Kidney glomerular epithelial cell (primary cell): ENCODE results near the gene CETN1.

ENCODE experiments used
- DNase-seq: peaks from one replicate; lab custom pipeline; 2025; lab: John Stamatoyannopoulos, UW

Gene CETN1

GRCh38 chr18:577643-578375 lies 2.4 kb upstream of the CETN1 start:
- no peak for DNase-seq

DNA sequence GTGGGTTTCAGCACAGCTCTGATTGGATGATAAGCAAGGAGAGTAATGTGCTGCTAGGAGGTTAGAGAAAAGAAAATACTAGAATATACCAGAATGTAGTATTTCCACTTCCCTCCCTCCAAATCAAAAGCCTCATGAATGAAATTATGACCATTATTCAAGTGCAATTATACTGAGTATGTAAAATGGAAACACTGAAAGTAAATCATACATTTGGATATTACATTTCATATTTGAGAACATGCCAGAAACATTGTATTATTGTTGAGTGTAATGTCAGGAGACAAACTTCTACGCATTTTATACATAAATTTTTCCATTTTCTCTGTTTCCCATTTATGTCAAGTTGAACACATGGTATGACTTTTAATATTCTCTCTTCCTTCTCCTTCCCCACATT lies 942 bp upstream of the CETN1 start:
- DNase-seq, result no peak

- DNase-seq, result no peak
Observed at GRCh38 chr18:581096-581495, 916 bp downstream of the CETN1 start.

GRCh38 chr18:582465-582864 lies 2.3 kb downstream of the CETN1 start:
- no peak for DNase-seq

DNA sequence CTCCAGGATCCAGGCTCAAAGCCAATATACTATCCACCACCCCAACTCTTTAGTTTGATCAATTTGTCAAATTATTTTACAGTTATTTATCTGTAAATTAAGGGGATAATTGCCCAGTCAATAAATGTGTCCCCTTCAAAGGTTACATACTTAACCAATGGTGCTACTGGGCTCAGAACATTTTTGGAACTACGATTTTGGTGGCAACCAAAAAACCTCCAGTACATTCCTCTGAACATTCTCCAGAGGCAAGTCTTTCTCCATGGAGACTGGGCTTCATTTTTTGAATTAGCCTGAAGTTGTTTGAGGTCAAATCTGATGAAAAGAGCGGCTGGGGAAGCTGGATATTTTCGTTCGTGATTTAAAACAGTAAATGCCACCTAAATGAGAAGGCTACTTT lies 14.9 kb downstream of the CETN1 start:
- DNase-seq, result no peak

DNA sequence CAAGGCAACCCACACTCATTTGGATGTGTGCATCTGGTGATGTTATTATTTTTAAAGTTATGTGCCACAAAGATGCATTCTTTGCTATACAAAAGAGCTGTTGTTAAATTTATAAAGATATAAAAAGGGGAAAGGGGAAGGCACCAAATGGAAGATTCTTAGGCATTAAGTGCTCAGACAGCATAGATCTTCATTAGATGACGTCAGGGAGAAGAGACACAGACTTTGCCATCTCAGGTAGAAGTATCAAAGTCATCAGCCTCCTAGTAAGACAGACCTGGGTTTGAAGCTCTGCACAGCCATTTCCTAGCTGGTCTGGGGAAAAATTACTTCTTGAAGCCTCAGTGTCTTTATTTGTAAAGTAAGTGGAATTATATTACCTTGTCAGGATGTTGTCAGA lies 15.4 kb downstream of the CETN1 start:
- DNase-seq, result no peak

- DNase-seq, result no peak
Observed at GRCh38 chr18:596288-596881, 16.2 kb downstream of the CETN1 start.

DNA sequence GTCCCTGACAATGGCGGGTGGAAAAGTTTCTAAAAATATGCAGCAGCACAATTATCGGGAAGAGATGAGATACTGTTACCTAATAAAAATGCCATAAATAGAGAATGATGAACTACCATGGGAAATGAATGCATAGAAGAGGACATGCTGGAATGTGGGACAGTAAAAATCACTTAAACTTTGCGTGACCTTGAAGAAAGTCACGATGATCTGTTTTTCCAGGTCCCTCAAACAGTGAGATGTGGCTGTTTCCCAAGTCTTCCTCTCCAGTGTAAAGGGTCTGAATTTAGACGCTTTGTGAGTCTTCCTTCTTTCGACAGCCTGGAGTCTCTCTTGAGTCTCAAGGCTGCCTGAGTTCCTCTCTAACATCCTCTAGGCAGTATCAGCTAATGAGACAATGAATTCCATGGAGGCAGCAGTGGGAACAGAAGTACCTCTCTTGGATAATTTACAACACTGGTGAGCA lies 18.0 kb downstream of the CETN1 start:
- no peak for DNase-seq

- DNase-seq, result no peak
Observed at GRCh38 chr18:600107-600506, 19.9 kb downstream of the CETN1 start.

DNA sequence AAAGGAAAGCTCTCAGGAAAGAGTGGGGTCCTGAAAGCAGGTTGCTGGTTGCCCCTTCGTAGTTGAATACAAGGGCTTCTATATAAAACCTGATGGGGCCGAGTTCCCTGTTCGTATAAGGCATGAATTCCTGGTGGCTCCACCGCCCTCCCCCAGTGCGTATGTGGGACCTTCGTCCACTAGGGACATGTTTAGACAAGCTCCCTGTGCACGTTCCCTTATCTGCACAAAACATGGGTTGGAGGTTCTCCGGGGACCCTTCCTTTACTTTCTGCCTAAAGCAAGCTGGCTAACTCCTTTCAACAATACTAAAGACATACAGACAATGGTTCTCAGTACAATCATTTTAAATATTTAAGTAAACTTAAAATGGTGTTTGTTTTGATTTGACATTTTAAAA lies 24.6 kb downstream of the CETN1 start:
- no peak for DNase-seq

DNA sequence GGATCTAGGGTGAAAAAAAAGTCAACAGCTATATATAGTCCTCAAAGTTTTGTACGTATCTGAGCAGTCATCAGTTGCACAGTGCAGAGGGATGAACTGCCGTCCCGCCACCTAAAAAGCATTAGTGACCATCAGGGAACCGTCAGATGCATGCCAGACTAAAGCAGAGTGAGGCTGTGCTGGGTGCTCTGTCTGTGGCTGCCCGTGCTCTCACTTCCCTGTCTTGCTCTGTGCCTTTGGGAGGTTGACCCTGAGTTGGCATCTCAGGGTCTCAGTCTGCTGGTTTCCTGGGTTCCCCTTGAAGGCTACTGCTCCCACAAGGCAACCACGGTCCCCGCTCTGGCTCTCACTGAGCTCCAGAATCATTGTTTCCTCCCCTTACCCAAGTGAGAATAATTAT lies 27.8 kb downstream of the CETN1 start:
- DNase-seq, result no peak

DNA sequence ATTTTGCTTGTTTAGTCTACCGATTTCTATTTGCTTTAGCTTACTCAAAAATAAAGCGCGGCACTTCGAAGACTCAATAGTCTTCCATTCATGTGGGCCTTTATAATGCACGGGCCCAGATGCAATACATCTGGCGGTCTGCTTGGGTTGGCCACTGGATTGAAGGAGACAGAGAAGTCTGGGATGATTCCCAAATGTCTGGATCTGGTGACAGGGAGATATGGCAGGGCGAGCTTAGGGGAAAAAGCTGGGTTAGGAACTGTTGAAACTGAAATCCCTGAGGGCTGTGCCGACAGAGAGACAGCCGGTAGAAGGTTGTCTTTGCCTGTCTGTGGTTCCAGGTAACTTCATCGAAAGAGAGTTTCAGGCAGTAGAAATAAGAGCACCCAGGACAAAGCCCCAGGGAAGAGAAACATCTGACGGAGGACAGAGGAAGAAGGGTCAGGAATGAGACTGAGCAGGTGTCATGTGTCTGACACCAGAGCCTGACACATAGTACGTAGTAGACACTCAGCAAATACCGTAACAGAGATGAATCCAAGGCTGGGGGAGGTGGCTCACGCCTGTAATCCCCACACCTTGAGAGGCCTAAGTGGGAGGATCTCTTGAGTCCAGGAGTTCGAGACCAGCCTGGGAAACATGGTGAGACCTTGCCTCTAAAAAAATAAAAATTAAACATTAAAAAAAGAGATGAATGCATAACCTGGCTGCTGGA lies 30.2 kb downstream of the CETN1 start:
- DNase-seq, result no peak

DNA sequence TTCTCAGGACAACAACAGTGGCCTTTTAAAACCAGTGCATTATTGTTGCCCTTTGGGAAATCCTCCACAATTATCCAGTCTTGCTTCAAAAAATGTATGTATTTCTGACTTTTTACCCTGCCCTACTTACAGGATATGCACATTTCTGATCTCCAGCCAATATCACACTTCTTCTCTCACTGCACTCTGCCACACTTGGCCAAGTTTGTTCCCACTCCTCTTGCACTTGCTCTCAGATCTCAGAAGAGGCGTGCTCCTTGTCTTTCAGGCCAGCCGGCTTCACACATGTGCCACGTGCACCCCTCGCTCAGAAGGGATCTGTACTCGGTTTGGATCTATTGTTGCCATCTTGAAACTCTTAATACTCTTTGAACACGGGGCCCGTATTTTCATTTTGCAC lies 32.0 kb downstream of the CETN1 start:
- no peak for DNase-seq

GRCh38 chr18:614193-614592 lies 34.0 kb downstream of the CETN1 start:
- DNase-seq, result no peak

DNA sequence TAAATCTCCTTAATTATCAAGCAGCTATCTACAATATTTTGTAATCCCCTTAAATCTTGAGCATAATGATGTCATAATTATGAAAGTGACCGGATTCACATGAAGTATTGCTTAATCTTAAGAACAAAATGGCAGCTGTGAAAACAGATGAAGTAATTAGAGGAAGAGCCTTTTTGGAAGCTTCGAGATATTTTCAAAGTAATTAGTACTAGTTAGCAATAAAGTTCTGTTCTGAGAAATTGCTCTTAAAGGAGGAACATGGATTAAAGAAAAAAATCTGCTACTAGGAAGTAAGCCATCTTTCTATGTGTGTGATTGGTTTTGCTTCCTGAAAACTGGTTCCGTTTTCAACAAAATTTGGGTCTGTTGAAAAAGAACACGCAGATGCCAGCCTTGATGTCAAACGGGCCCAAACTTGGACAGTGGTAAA lies 34.9 kb downstream of the CETN1 start:
- no peak for DNase-seq

DNA sequence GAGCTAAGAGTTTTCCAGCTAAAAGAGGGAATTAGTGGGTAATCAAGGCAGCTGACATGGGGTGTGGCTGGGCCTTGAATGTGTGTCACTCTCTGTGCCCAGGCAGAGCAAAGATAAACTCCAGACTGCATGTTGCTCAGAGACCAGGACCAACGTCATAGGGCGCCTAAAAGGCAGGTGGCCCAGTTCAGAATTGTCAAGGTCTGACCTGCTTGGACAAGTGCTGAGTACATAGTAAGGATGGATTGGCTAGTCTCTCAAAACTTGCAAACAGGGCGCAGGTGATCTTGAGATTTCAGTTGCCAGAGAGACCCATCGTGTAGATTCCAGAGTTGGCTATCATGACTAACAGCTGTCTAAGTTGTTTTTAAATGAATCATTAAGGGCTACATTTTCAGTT lies 35.6 kb downstream of the CETN1 start:
- no peak for DNase-seq

- peak; percentile 55 for DNase-seq
Observed at GRCh38 chr18:616380-616995, 36.3 kb downstream of the CETN1 start.

DNA sequence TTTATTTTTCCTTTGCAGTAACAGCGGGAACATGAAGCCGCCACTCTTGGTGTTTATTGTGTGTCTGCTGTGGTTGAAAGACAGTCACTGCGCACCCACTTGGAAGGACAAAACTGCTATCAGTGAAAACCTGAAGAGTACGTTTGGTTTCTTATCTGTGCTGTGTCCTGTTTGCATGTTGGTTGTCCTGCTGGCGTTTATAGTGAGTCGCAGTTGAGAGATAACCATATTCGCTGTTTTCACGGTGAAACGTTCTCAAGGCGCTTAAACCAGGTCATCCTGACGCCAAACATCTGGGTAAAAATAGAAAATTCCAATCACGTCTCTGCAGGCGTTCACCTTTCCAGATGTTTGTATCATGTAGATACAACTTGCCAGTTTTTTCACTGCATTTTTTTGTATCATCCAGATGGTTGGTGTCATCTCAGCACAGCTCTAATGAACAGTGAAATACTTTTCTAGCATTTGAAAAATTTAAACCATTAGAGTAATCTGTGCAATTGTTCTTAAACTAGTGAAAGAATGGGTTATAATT lies 37.9 kb downstream of the CETN1 start:
- no peak for DNase-seq

GRCh38 chr18:618618-619017 lies 38.4 kb downstream of the CETN1 start:
- DNase-seq, result no peak

DNA sequence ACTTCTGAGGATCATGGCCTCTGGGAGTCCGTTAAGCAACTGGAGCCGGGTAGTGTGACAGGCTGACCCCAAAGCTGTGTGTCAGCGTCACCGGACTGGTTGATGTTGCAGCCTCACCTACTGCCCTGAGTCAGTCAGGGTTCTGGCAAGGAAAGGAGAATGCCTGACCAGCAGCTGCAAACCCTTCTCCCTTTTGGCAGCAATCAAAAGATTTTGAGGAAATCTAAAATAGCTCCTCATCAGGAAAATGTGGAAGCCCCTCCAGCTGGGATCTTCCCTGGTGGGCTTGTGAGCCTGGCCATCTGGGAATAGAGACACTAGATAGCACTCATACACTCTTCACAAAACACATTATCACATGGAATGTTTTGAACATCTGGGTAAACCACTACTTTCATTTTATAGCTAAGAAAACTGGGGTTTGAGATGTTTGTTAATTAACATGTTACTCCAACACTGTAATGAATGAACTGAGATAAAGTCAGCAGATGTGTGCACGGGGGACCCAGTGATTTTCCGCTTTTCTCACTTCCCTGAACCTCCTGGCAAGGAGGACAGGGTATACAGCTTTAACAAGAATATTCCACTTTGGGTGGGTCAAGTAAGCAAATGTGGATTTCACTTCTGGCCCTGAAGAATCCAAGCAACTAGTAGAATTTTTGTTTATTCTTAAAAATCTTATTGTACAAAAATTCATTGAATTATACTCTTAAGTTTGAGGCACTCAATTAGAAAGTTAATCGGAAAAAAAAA lies 41.3 kb downstream of the CETN1 start:
- DNase-seq, result no peak

DNA sequence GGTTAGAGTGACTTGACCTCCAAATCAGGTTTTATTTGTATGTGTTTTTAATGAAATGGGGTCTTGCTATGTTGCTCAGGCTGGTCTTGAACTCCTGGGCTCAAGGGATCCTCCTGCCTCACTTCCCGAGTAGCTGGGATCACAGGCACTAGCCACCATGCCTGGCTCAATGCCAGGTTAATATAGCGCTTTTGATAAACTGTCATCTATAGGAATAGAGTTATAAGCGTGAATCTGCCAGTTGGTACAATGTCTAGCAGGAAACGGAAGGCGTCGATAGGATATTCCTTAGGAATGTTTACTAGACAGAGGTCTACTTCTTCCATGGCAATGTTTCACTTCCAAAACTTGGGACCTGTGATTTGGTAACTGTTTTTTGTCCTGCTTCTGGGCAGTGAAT lies 42.1 kb downstream of the CETN1 start:
- no peak for DNase-seq
